A673 (cell line): ENCODE results near the gene AQP2.

Experiments used
- EZH2 ChIP-seq: fragments of 200-600 bp; sonication (generic); IDR thresholded peaks from 2 replicates; pipeline ENCODE4 v1.6.1; 2017; ENCODE audit warnings: borderline replicate concordance, low read depth, mild to moderate bottlenecking, mixed read lengths, antibody characterized with exemption, low read length; ENCODE audit not compliant: poor library complexity, severe bottlenecking
- TF ChIP-seq, protein P1 (sequence below): fragments of 300-800, 200-600 bp; sonication (generic); conservative IDR thresholded peaks from 2 replicates; pipeline ENCODE4 v1.5.1; 2017; ENCODE audit warnings: low read depth, mild to moderate bottlenecking, antibody characterized with exemption, low read length, moderate library complexity, mixed read lengths

- TF ChIP-seq, protein P1, sequence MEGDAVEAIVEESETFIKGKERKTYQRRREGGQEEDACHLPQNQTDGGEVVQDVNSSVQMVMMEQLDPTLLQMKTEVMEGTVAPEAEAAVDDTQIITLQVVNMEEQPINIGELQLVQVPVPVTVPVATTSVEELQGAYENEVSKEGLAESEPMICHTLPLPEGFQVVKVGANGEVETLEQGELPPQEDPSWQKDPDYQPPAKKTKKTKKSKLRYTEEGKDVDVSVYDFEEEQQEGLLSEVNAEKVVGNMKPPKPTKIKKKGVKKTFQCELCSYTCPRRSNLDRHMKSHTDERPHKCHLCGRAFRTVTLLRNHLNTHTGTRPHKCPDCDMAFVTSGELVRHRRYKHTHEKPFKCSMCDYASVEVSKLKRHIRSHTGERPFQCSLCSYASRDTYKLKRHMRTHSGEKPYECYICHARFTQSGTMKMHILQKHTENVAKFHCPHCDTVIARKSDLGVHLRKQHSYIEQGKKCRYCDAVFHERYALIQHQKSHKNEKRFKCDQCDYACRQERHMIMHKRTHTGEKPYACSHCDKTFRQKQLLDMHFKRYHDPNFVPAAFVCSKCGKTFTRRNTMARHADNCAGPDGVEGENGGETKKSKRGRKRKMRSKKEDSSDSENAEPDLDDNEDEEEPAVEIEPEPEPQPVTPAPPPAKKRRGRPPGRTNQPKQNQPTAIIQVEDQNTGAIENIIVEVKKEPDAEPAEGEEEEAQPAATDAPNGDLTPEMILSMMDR = no peak
- no peak for TF ChIP-seq EZH2
Measured at GRCh38 chr12:49912345-49913255, 37.9 kb upstream of the AQP2 start.
